HG02759 (cell line): ENCODE data around the gene FAM20C.

Source experiments
- ATAC-seq: cut with Tn5 transposase; IDR thresholded peaks from one replicate; pipeline ENCODE4 v1.9.1; 2021; ENCODE audit warnings: mild to moderate bottlenecking, moderate library complexity; ENCODE audit not compliant: unreplicated experiment

FAM20C gene

DNA sequence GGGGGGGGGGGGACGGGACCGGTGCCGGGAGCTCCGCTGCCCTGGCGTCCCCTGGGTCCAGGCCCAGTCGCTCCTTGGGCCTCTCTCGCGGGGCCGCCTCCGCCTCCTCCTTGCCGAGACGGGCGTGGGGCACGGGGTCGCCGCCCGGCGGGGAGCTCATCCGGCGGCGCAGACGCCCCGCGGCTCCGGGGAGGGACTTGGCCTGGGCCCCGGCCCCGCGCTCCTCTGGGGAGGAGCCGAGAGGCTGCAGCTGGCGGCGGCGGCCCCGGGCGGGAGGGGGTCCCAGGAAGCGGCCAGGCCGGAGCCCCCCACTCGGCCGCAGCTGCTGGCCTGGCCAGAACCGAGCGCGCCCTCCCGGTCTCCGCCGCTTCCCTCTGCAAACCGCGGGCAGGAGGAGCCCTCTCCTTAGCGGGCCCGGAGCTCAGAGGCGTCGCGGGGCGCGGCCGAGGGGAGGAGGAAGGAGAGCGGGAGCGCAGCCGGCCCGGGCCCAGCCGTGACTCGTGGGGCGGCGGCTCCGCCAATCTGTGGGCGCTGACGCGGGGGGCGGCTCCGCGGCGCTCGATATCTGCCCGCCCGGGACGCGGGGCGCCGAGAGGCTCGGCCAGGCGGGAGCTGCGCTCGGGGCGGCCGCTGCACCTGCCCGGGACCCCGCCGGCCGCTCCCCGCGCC lies at the start of gene FAM20C:
Gene FAM20C, plus strand, starts transcription at position 591 of the 669 bp plus-strand sequence. CDS start 629 bp downstream, outside the sequence.
- ATAC-seq, result no peak

DNA sequence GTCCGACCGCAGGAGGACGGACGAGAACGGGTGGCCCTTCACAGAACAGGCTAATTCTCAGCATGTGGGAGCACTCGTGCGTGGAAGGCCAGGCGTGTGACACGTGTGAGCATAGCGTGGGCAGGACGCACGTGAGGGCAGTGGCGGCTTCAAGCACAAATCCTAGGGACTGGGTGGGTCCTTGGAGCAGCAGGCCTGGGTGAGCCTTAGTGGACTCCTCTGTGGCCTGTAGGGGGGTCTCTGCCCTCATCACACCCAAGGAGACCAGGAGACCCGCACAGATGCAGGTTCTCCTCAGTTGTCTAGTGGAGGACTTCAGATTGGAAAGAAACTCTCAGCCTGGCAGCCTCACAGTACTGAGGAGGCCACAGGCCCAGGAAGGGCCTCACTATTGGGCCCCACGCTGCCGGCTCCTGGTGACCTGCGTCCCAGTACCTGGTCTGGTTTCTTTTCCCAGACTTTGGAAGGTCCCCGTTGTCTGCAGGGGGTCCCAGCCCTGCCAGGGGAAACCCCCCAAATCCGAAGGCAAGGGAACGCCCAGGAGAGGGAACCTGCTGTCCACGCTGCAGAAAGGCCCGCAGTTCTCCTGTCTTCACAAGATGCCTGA lies 49.1 kb upstream of the FAM20C start:
- ATAC-seq, result no peak

GRCh38 chr7:143811-144453 lies 48.4 kb upstream of the FAM20C start:
- no peak for ATAC-seq

- no peak for ATAC-seq
These were observed 47.9 kb upstream of the FAM20C start for GRCh38 chr7:144454-144826.

GRCh38 chr7:145863-146262 lies 46.5 kb upstream of the FAM20C start:
- no peak for ATAC-seq

- no peak for ATAC-seq
These were observed 43.8 kb upstream of the FAM20C start for GRCh38 chr7:148543-148931.

GRCh38 chr7:148932-149790 lies 43.2 kb upstream of the FAM20C start:
- ATAC-seq, result peak; percentile 96

DNA sequence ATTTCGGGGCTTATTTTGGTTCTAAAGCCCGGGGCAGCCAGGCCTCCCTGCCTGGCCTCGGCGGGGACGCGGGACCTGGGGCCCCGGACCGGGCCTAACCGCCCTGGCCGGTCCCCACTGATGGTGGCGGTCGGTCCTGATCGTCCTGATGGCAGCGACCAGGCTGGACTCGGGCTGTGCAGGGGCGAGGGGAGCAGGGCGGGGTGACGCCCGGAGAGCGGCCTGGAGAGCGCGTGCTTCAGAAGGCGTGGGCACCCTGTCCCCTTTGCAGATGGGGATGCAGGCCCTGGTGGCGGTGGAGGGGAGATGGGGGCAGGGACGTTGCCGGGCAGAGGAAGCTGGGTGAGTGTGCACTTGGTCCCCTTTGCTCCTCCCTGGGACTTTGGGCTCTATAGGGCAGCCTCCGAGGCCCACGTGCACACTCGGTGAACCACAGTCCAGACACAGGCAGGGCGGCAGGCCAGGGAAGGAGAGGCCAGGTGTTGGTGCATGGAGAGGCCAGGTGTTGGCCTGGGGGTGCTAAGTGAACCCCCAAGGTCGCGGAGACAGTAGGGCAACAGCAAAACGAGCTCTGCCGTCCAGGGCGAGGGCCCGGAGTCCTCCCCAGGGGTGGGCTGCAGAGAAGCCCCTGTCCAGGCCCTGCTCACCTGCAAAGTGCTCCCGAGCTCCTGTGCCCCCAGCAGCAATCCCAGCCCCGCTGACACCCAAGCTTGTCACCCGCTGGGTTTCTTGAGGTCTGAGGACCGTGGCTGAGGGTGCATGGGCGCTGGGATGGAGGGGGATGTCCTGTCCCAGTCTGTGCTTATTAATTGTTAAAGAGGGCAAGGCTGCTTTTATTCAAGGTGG lies 42.4 kb upstream of the FAM20C start:
- ATAC-seq, result peak; percentile 8

DNA sequence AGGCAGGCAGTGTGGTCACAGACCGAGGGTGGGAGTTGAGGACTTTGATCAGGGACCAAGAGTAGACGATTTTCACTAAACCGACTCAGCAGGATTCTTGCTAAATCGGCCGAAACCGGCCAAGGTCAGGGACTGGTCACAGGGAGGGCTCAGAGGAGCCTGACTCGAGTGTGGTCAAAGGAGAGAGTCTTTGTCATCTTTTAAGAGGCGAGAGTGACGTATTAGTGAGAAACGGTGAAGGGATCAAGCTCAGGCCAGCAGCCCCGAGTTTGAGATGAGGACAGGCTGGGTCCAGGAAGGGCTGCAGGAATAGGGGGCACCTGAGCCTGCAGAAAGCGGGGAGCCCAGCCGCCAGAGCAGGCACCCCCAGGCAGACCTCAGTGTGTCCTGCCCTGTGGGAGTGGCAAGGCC lies 41.6 kb upstream of the FAM20C start:
- no peak for ATAC-seq

- no peak for ATAC-seq
These were observed 40.9 kb upstream of the FAM20C start for GRCh38 chr7:151346-152050.

GRCh38 chr7:152702-153391 lies 39.5 kb upstream of the FAM20C start:
- no peak for ATAC-seq

DNA sequence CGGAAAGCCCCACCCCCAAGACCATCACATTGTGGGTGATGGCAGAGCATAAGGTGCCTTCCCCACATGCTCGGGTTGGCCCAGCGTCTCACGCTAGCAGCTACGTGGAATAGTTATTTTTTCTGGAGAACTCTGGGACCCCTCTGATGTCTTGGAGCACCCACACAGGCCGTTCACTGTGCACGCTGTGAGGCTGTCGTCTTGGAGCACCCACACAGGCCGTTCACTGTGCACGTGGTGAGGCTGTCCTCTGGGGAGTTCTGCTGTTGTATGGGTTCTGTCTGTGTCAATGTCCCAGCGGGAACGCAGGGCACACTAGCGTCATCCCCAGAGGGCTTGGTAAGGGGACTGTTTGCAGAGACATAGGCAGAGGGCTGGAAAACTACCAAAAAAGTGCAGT lies 38.8 kb upstream of the FAM20C start:
- no peak for ATAC-seq

DNA sequence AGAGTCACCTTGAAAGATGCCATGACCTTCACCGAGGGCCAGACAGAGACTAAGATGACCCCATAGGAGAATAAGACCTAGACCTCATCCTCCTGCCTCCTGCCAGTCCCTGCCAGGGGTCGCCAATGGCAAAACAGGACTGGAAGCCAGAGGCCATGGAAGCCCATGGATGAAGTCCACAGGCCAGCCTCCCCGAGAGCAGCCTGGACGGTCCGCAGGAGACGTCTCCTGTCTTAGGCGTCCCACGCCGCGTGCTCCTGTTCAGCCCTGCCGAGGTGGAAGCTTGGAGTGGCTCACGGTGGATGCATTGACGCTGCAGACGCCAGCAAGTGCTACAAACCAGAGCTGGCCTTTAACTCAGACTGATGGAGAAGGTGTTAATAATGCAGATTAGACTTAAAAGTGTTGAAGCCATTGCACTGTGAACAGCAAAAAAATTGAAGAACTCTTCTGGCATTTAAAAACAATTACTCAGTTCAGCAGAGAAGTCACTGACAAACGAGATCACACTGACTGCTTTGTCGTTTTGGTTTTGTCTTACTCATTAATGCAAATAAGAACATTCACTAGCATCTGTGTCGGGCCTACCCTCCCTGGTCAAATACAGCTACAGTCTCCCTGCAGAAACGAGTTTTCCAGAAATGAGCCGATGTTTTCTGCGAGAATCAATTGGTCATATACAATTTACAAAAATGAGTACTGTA lies 38.1 kb upstream of the FAM20C start:
- no peak for ATAC-seq

GRCh38 chr7:155469-155900 lies 36.9 kb upstream of the FAM20C start:
- no peak for ATAC-seq

- no peak for ATAC-seq
These were observed 36.0 kb upstream of the FAM20C start for GRCh38 chr7:156111-157007.

DNA sequence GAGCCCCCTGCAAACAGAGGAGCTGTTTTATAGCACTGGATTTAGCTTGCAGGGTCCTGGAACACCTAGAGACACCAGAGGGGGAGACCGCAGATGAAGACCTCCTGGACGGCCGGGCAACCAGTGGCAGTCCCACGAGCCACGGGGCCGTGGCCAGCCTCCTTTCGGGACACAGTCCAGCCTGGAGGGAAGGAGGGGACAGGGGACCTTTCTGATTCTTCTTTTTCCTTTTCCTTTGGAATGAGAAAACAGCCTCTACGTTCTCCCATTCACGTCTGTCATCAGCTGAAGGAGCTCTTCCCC lies 35.4 kb upstream of the FAM20C start:
- ATAC-seq, result no peak

DNA sequence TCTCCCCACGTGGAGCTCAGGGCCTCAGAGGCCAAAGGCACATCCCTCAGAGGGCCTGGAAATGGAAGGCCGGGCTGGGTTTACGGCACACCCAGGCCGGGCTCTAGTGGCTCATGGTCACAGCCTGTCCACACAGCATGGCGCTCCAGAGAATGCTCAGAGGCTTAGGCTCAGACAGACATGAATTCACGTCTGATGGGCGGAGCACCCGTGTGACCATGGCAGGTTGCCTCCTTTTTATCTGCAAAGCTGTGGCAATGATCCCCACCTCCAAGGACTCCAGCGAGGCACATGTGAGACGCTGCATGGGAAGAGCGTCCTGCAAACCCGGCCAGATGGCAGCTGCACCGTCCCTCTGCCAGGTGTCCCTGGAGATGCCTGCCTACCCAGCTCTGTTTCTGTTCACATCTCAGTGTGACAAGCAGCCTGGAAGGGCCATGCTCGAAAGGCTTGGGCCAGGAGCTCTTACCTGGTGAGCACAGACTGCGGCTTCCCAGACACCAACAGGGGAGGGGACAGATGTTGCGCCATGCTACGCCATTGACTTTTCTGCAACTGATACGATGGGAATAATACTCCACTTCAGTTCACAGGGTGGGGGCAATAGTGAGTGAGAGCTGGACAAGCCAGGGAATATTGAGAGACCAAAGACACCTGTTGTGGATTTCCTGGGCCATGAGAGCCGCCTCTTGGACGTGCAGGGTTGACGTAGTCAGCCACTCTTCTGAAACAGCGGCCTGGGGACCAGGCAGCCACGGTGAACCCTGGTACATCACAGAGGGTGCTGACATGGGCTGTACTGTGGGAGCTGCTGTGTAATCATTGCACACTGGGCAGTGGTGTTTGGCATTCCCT lies 34.4 kb upstream of the FAM20C start:
- no peak for ATAC-seq
